ENCODE data around the gene YTHDF1. TPM values are rescaled to one million over a fixed set of nuclear protein-coding genes. Genes with fewer than 3 reads are reported as not detected.

YTHDF1 gene
- total and polyA plus RNA-seq, 2 donors (not counting 1 experiment from before 2014, with no cell fraction given), result 25.3 to 40.5 TPM

DNA sequence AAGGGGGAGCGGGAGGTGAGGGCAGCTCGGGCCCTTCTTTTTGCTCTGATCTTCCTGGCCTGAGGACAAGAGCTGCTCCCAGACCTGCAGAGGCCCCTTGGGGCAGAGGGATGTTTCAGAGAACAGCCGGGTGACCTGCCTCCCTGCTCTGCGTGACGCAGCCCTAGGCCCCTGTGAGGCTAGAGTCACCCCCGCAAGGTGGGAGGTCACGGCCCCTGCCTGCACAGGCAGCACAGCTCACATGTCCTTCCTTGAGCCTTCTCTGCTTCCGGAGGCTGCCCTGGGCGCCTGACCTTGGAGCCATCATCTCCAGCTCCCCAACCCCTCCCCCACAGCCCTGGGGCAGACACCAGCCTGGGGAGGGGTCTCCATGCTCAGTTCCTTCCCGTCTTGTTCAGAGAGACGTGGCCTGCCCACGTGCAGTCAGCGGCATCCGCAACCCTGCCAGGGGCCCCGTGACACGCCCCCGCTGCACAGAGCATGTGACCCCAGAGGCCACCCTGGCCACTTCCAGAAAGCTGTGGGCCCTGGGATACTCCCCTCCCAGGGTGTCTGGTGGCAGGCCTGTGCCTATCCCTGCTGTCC is 19.6 kb upstream of the YTHDF1 start, which contains the start of gene BIRC7:
TSS of gene BIRC7 (plus strand) at position 507 of the 585 bp plus-strand sequence. CDS start 192 bp downstream, outside the sequence.
- Mint-ChIP-seq H3K4me3 (no peak within 1 kb of the TSS), H3K27ac (peak within 1 kb of the TSS; percentile 10), H3K9me3 (ENCODE audit: insufficient read depth) (no peaks in the 10 kb centered on the region), H3K4me1 (peaks cover 3% of the 10 kb centered on the region), H3K27me3 (peaks cover 24% of the 10 kb centered on the region)
- Histone ChIP-seq H3K9me3 (ENCODE audit: control extremely low read depth in 1 of 3, control insufficient read depth in 2 of 3, insufficient read depth in 1 of 3, low read length in 2 of 3) (peaks cover 0 to 13% (median 0%) of the 10 kb centered on the region in 3 donors), H3K4me2 (replicated peaks; ENCODE audit: low read depth, low read length, poor library complexity, severe bottlenecking) (no peak within 1 kb of the TSS), H3K27ac (ENCODE audit: low read length in 2 of 2) (no peak within 1 kb of the TSS), H3K4me1 (ENCODE audit: control insufficient read depth in 2 of 2, insufficient read depth in 2 of 2, low read length in 2 of 2) (peaks cover 0 to 4% of the 10 kb centered on the region in 2 donors), H3K27me3 (replicated peaks in 1 of 4; ENCODE audit: control extremely low read depth in 1 of 4, control insufficient read depth in 3 of 4, insufficient read depth in 4 of 4, low read length in 3 of 4) (peaks cover 0 to 32% (median 8%) of the 10 kb centered on the region in 4 experiments), H3K9ac (ENCODE audit: low read length) (no peak within 1 kb of the TSS), H3K4me3 (ENCODE audit: control extremely low read depth in 1 of 5, extremely low read depth in 1 of 5, insufficient read depth in 1 of 5, low read depth in 2 of 5, low read length in 4 of 5) (no peak within 1 kb of the TSS), H3K36me3 (replicated peaks in 1 of 2; ENCODE audit: control extremely low read depth in 1 of 2, control insufficient read depth in 1 of 2, extremely low read depth in 1 of 2, insufficient read depth in 2 of 2, low read length in 1 of 2) (no peaks in the 10 kb centered on the region), H4K20me1 (ENCODE audit: control insufficient read depth, insufficient read depth, low read length, poor library complexity, severe bottlenecking) (no peaks in the 10 kb centered on the region), H2AFZ (ENCODE audit: insufficient read depth, low read depth, low read length, poor library complexity, severe bottlenecking) (no peak within 1 kb of the TSS), H3K79me2 (ENCODE audit: control insufficient read depth, insufficient read depth, low read length) (no peaks in the 10 kb centered on the region)
- ChIA-PET CTCF (interaction anchor here (1.8 to 4.7 kb wide), 2 partner anchors 12 to 146 kb away, joined by 4 to 35 read pairs; no protein-coding TSS in a partner anchor), POLR2A (interaction anchor here (0.6 kb wide), 1 partner anchor 7 kb away, joined by 9 read pairs; no protein-coding TSS in a partner anchor)
- DNase-seq (no peak), ATAC-seq (ENCODE audit: low read depth) (no peak)
- TF ChIP-seq, protein P1, sequence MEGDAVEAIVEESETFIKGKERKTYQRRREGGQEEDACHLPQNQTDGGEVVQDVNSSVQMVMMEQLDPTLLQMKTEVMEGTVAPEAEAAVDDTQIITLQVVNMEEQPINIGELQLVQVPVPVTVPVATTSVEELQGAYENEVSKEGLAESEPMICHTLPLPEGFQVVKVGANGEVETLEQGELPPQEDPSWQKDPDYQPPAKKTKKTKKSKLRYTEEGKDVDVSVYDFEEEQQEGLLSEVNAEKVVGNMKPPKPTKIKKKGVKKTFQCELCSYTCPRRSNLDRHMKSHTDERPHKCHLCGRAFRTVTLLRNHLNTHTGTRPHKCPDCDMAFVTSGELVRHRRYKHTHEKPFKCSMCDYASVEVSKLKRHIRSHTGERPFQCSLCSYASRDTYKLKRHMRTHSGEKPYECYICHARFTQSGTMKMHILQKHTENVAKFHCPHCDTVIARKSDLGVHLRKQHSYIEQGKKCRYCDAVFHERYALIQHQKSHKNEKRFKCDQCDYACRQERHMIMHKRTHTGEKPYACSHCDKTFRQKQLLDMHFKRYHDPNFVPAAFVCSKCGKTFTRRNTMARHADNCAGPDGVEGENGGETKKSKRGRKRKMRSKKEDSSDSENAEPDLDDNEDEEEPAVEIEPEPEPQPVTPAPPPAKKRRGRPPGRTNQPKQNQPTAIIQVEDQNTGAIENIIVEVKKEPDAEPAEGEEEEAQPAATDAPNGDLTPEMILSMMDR (IDR thresholded peaks at IDR 0.05), result no peak
- TF ChIP-seq EZH2 (IDR thresholded peaks at IDR 0.05; ENCODE audit: borderline replicate concordance, insufficient read depth, low read depth, low read length, poor library complexity, severe bottlenecking), result no peak
- intact Hi-C loops (cut with micrococcal nuclease), result no loop called here
- WGBS (ENCODE audit: insufficient coverage), result 48% methylated on average over 17 of the region's 17 CpGs
